Gastroesophageal sphincter (tissue), 4 donors: Measurements from ENCODE around the gene CPNE7. TPM values are rescaled to one million over a fixed set of nuclear protein-coding genes. Genes with fewer than 3 reads are reported as not detected.
A peak's percentile ranks its signal among the peaks of the same experiment; 100 is the strongest.

Source experiments
- ATAC-seq: fragments of 150-250 bp; one replicate; pipeline ENCODE4 v1.9.1; 2016; ENCODE audit warnings: mild to moderate bottlenecking, moderate library complexity
- H3K27ac ChIP-seq, 4 donors: fragments of 200-600 bp; sonication (generic) in 3 of 4; 1 replicate in 3 of 4; 2 replicates in 1 of 4; pipeline ENCODE4 v1.5.1; 2016 to 2019
- H3K27me3 ChIP-seq: fragments of 200-600 bp; sonication (generic); one replicate; pipeline ENCODE4 v1.5.1; 2019
- H3K36me3 ChIP-seq, 2 donors: fragments of 200-600 bp; sonication (generic); one replicate each; pipeline ENCODE4 v1.5.1; 2019; ENCODE audit warnings: control low read depth in 1 of 2
- H3K4me1 ChIP-seq, 3 donors: fragments of 200-600 bp; sonication (generic); 1 replicate in 2 of 3; 2 replicates in 1 of 3; pipeline ENCODE4 v1.5.1; 2016 to 2019; ENCODE audit warnings: control low read depth in 2 of 3
- H3K4me3 ChIP-seq, 2 donors: fragments of 200-600 bp; sonication (generic); one replicate each; pipeline ENCODE4 v1.5.1; 2019; ENCODE audit warnings: mild to moderate bottlenecking in 1 of 2, moderate library complexity in 1 of 2
- H3K9me3 ChIP-seq, 3 donors: fragments of 200-600 bp; sonication (generic); one replicate each; pipeline ENCODE4 v1.5.1; 2017 to 2019; ENCODE audit warnings: control low read depth in 2 of 3
- EP300 ChIP-seq: sonication (generic); formaldehyde crosslinking; IDR thresholded peaks from one replicate; pipeline ENCODE4 v1.6.1; 2017; ENCODE audit warnings: antibody characterized with exemption, mild to moderate bottlenecking
- POLR2A ChIP-seq, 2 donors: fragments of 450-650 bp; IDR thresholded peaks; one replicate each; pipeline ENCODE4 v1.6.1; 2017; ENCODE audit warnings: antibody characterized with exemption in 2 of 2, mild to moderate bottlenecking in 2 of 2, moderate library complexity in 1 of 2
- POLR2AphosphoS5 ChIP-seq: sonication (generic); formaldehyde crosslinking; IDR thresholded peaks from one replicate; pipeline ENCODE4 v1.6.1; 2017; ENCODE audit warnings: antibody characterized with exemption
- WGBS, 2 donors: methylation state at CpG; one replicate each; pipeline ENCODE4 v1.1.5; 2018; ENCODE audit warnings: low coverage in 1 of 2; 5-methylcytosine and 5-hydroxymethylcytosine counted together
- total RNA-seq, 4 donors: library from RNA; depleted of rRNA; stranded (reverse); fragments of >200 nt; gene quantifications; one replicate each; pipeline ENCODE4 v1.1.0, GENCODE V29; 2016
- TF ChIP-seq, protein P1 (sequence below), 4 experiments: fragments of 200-600 bp in 2 of 4; fragments of 450-650 bp in 2 of 4; sonication (generic) in 1 of 4; IDR thresholded peaks; one replicate each; pipeline ENCODE4 v1.5.1; 2017 to 2019; ENCODE audit warnings: antibody characterized with exemption in 4 of 4, mild to moderate bottlenecking in 2 of 4, moderate library complexity in 2 of 4

The CPNE7 gene
- total RNA-seq, 4 donors from 2014 or later = 0.67 to 1.8 TPM; not detected in 2

DNA sequence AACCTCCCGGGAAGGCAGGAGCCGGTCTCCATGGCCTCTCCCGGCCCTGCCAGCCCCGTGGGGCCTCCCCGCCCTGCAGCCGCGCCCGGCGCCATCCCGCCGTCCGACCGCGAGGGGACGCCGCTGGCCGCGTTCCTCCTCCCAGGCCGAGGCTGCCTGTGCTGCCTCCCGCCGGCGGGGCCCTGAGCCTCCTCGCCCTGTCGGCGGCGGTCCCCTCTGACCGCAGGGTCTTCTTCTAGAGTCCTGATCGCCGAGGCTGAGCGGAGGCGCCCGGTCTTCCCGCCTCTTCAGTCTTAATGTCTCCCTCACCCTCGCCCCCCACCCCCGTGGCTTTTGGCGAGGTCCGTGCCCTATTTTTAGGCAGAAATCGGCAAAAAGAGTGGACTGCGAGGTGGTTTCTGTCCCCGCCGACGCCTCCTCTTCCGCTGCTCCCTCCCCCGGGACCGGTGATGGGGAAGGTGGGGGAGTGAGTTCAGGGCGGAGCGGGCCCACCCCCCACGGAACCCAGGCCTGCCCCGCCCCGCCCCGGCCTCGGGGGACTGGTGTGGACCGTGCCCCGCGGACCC lies 794 bp upstream of the CPNE7 start:
- Histone ChIP-seq H3K4me1 (peaks cover 0 to 24% (median 14%) of the 10 kb centered on the region in 3 donors), H3K4me3 (peak overlapping the region in 1 of 2 donors; percentile 34), H3K9me3 (no peaks in the 10 kb centered on the region), H3K27ac (no peak overlapping the region), H3K36me3 (no peaks in the 10 kb centered on the region), H3K27me3 (peaks cover 83% of the 10 kb centered on the region)
- peak; percentile 26 for ATAC-seq
- no CpG with 5 or more reads among the region's 55 CpGs for WGBS, 2 donors
- TF ChIP-seq, protein P1, sequence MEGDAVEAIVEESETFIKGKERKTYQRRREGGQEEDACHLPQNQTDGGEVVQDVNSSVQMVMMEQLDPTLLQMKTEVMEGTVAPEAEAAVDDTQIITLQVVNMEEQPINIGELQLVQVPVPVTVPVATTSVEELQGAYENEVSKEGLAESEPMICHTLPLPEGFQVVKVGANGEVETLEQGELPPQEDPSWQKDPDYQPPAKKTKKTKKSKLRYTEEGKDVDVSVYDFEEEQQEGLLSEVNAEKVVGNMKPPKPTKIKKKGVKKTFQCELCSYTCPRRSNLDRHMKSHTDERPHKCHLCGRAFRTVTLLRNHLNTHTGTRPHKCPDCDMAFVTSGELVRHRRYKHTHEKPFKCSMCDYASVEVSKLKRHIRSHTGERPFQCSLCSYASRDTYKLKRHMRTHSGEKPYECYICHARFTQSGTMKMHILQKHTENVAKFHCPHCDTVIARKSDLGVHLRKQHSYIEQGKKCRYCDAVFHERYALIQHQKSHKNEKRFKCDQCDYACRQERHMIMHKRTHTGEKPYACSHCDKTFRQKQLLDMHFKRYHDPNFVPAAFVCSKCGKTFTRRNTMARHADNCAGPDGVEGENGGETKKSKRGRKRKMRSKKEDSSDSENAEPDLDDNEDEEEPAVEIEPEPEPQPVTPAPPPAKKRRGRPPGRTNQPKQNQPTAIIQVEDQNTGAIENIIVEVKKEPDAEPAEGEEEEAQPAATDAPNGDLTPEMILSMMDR (IDR thresholded peaks at IDR 0.05) = peak in 3 of 4 experiments; percentile 42 to 57 (median 47)
- TF ChIP-seq POLR2AphosphoS5 = no peak
- no peak for TF ChIP-seq POLR2A (IDR thresholded peaks at IDR 0.05)

DNA sequence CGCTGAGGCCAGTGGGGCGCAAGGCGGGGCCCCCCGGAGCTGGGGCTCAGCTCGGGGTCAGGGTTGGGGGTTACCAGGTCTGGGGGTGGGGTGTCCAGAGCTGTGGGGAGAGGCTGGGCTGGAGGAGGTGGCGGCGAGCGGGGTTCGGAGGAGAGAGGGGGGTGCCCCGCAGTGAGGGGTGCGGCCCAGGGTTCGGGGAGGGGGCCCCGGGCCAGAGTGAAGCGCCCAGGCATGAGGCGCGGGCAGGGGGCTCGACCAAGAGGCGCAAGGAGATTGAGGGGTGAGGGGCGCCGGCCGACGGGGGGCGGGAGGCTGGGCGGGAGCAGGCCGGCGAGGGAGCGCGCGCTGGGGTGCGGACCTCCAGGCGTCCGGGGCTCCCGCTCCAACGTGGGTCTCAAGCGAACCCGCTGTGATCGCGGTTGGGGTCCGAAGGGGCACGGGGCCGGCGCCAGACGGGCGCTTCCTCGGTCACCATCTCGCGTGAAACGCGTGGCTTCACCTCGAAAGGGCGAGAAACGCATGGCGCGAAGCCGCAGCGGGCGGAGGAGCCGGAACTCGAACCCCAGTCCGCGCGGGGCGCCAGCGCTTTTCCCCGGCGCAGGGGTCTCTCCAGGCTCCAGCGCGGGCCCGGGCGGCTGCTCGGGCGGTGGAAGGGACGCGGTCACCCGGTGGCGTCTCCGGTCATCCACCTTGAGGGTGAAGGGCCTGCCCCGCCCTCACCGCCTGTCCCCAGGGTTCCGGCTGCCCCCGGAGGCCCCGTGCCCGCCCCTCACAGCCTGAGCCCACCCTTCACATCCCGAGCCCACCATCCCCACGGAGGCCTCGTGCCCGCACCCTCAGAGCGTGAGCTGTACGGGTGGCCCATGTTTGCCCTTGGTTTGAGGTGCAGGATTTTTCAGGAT lies 846 bp downstream of the CPNE7 start:
- H3K4me1 ChIP-seq = peaks cover 0 to 24% (median 14%) of the 10 kb centered on the region in 3 donors
- 20% methylated on average over 2 of the region's 89 CpGs; no CpG with 5 or more reads in 1 of the 2 donors for WGBS, 2 donors
- TF ChIP-seq POLR2AphosphoS5 (no peak), EP300 (no peak), POLR2A (IDR thresholded peaks at IDR 0.05) (no peak)
- TF ChIP-seq, protein P1 (IDR thresholded peaks at IDR 0.05) = no peak
- H3K9me3 ChIP-seq = no peaks in the 10 kb centered on the region
- no peak overlapping the region for H3K27ac ChIP-seq
- H3K4me3 ChIP-seq = peak overlapping the region in 1 of 2 donors; percentile 34
- H3K27me3 ChIP-seq = peaks cover 68% of the 10 kb centered on the region
- ATAC-seq = no peak
- no peaks in the 10 kb centered on the region for H3K36me3 ChIP-seq

DNA sequence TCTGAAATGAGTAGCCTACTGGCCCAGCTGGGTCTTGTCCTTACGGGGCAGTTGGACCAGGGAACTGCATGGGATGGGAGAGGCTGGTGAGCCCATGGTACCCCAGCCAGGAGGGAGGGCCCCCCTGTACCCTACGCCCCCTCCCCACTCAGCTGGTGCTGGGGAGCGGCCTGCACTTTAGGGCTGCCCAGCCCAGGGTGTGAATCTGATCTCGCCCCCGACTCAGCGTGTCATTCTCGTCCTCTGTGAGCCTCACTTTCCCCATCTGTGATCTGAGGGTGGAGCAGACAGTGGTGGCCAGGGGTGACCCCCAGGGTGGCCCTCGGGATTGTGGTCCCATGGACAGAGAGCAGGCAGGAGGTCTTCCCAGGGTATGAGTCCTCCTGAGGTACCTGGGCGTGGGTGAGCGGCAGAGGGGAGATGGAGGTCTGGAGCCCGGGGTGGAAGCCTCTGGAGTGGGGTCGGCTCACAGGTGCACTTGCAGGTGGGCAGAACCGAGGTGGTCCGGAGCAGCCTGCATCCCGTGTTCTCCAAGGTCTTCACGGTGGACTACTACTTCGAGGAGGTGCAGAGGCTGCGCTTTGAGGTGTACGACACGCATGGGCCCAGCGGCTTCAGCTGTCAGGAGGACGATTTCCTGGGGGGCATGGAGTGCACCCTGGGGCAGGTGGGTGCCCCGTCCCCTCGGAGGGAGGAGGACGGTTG lies 1.6 kb downstream of the CPNE7 start:
- Histone ChIP-seq H3K27ac (no peak overlapping the region), H3K9me3 (no peaks in the 10 kb centered on the region), H3K36me3 (no peaks in the 10 kb centered on the region), H3K4me3 (no peak overlapping the region), H3K27me3 (peaks cover 60% of the 10 kb centered on the region), H3K4me1 (peaks cover 0 to 24% (median 14%) of the 10 kb centered on the region in 3 donors)
- TF ChIP-seq POLR2AphosphoS5 = no peak
- no peak for TF ChIP-seq POLR2A (IDR thresholded peaks at IDR 0.05)
- TF ChIP-seq, protein P1 (IDR thresholded peaks at IDR 0.05) = no peak
- TF ChIP-seq EP300 = no peak
- no peak for ATAC-seq
- WGBS, 2 donors = 80 to 82% methylated on average over 1 to 5 of the region's 25 CpGs

DNA sequence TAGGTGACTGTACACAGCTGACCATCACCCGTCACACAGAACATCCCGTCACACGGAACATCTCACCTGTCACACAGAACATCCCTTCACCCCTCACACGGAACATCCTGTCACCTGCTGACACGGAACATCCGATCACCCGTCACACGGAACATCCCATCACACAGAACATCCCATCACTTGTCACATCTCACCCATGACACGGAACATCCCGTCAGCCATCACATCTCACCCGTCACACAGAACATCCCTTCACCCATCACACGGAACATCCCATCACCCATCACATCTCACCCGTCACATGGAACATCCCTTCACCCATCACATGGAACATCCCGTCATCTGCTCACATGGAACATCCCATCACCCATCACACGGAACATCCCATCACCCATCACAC lies 3.8 kb downstream of the CPNE7 start:
- 86 to 87% methylated on average over 15 of the region's 15 CpGs for WGBS, 2 donors
- ATAC-seq = no peak
- H3K4me3 ChIP-seq = no peak overlapping the region
- TF ChIP-seq POLR2AphosphoS5 (no peak), EP300 (no peak), POLR2A (IDR thresholded peaks at IDR 0.05) (no peak)
- TF ChIP-seq, protein P1 (IDR thresholded peaks at IDR 0.05) = no peak
- H3K4me1 ChIP-seq = peaks cover 0 to 28% (median 14%) of the 10 kb centered on the region in 3 donors
- H3K9me3 ChIP-seq = no peaks in the 10 kb centered on the region
- H3K27me3 ChIP-seq = peaks cover 46% of the 10 kb centered on the region
- no peak overlapping the region for H3K27ac ChIP-seq
- H3K36me3 ChIP-seq = no peaks in the 10 kb centered on the region
